RWPE2 (cell line): ENCODE results near the gene RPS28.
"Not testable (repeated sequence)": the region's sequence is repeated elsewhere in the genome, so short reads cannot be mapped to it uniquely, and the experiment has no call there.

ENCODE experiments used
- ATAC-seq: fragments of 200-7000 bp; cut with Tn5 transposase; 3 replicates; pipeline ENCODE4 v1.9.1; 2021; ENCODE audit warnings: low read depth
- DNase-seq: peaks from one replicate; pipeline ENCODE4 v3.0.0-alpha.2; 2020; ENCODE audit warnings: low spot score
- H3K27ac ChIP-seq: fragments of 450-650 bp; 2 replicates; pipeline ENCODE4 v1.5.1; 2017; ENCODE audit warnings: mild to moderate bottlenecking; ENCODE audit not compliant: poor library complexity, severe bottlenecking
- H3K27me3 ChIP-seq: fragments of 250-450 bp; sonication (Bioruptor Pico); 2 replicates; pipeline ENCODE4 v1.5.1; 2021; ENCODE audit warnings: mild to moderate bottlenecking, moderate library complexity; ENCODE audit not compliant: insufficient read depth, poor library complexity, severe bottlenecking
- H3K36me3 ChIP-seq: fragments of 250-450 bp; sonication (Bioruptor Pico); 2 replicates; pipeline ENCODE4 v1.5.1; 2020; ENCODE audit warnings: low read depth, mild to moderate bottlenecking, moderate library complexity
- H3K4me1 ChIP-seq: fragments of 250-450 bp; sonication (Bioruptor Pico); 2 replicates; pipeline ENCODE4 v1.5.1; 2021; ENCODE audit warnings: mild to moderate bottlenecking, moderate library complexity; ENCODE audit not compliant: insufficient read depth, poor library complexity, severe bottlenecking
- H3K4me3 ChIP-seq: fragments of 250-450 bp; sonication (Bioruptor Pico); 2 replicates; pipeline ENCODE4 v1.5.1; 2021; ENCODE audit warnings: mild to moderate bottlenecking, moderate library complexity; ENCODE audit not compliant: severe bottlenecking
- H3K9me3 ChIP-seq: fragments of 250-450 bp; sonication (Bioruptor Pico); 2 replicates; pipeline ENCODE4 v1.5.1; 2021; ENCODE audit warnings: mild to moderate bottlenecking, moderate library complexity; ENCODE audit not compliant: severe bottlenecking
- CTCF ChIP-seq: fragments of 450-650 bp; IDR thresholded peaks from one replicate; pipeline ENCODE4 v1.5.1; 2017; ENCODE audit warnings: mild to moderate bottlenecking, moderate library complexity; ENCODE audit not compliant: poor library complexity, severe bottlenecking

RPS28 gene

GRCh38 chr19:8340341-8341096 is 19.2 kb downstream of the RPS28 start:
- DNase-seq (no peak), ATAC-seq (no peak)
- H3K27me3 ChIP-seq, result no peaks in the 10 kb centered on the region

GRCh38 chr19:8341504-8341903 is 20.2 kb downstream of the RPS28 start:
- not testable (repeated sequence) for H3K4me1 ChIP-seq, H3K4me3 ChIP-seq, H3K36me3 ChIP-seq, H3K27ac ChIP-seq, H3K9me3 ChIP-seq, H3K27me3 ChIP-seq, DNase-seq, ATAC-seq

More at GRCh38 chr19:8340341-8341096, 19.2 kb downstream of the RPS28 start:
- Histone ChIP-seq H3K27ac (no peak overlapping the region), H3K4me1 (no peaks in the 10 kb centered on the region), H3K9me3 (no peaks in the 10 kb centered on the region), H3K4me3 (no peak overlapping the region), H3K36me3 (no peaks in the 10 kb centered on the region)
- no peak for TF ChIP-seq CTCF

- ATAC-seq, result no peak
- TF ChIP-seq CTCF, result no peak
- no peak for DNase-seq
- Histone ChIP-seq H3K36me3 (no peaks in the 10 kb centered on the region), H3K4me3 (no peak overlapping the region), H3K9me3 (no peaks in the 10 kb centered on the region), H3K27ac (no peak overlapping the region), H3K27me3 (no peaks in the 10 kb centered on the region), H3K4me1 (no peaks in the 10 kb centered on the region)
These were observed 21.0 kb downstream of the RPS28 start for GRCh38 chr19:8342316-8342683.

- peak within 1 kb of the TSS; percentile 41 for H3K4me3 ChIP-seq
- peak; percentile 99 for ATAC-seq
These were observed 21.6 kb downstream of the RPS28 start, which contains the start of gene KANK3 for GRCh38 chr19:8342684-8343482. TSS of gene KANK3 (minus strand) at chr19:8343262. CDS start at chr19:8337828, 5,434 bp downstream.

More at GRCh38 chr19:8342684-8343482, 21.6 kb downstream of the RPS28 start, which contains the start of gene KANK3:
- DNase-seq, result peak; percentile 95
- Histone ChIP-seq H3K27me3 (no peaks in the 10 kb centered on the region), H3K36me3 (no peaks in the 10 kb centered on the region), H3K9me3 (no peaks in the 10 kb centered on the region), H3K27ac (no peak within 1 kb of the TSS), H3K4me1 (no peaks in the 10 kb centered on the region)
- TF ChIP-seq CTCF, result no peak
